ENCODE results near the gene NOD1. TPM values are rescaled to one million over a fixed set of nuclear protein-coding genes. Genes with fewer than 3 reads are reported as not detected.
"Not testable (repeated sequence)": the region's sequence is repeated elsewhere in the genome, so short reads cannot be mapped to it uniquely, and the experiment has no call there.

The NOD1 gene
- total RNA-seq, 1 experiment from 2014 or later, result 7.0 TPM

- ChIA-PET CTCF (no interaction called here), POLR2A (no interaction called here)
- H3K27me3 ChIP-seq (replicated peaks; ENCODE audit: control insufficient read depth, insufficient read depth, low read length), result no peaks in the 10 kb centered on the region
- TF ChIP-seq, protein P1, sequence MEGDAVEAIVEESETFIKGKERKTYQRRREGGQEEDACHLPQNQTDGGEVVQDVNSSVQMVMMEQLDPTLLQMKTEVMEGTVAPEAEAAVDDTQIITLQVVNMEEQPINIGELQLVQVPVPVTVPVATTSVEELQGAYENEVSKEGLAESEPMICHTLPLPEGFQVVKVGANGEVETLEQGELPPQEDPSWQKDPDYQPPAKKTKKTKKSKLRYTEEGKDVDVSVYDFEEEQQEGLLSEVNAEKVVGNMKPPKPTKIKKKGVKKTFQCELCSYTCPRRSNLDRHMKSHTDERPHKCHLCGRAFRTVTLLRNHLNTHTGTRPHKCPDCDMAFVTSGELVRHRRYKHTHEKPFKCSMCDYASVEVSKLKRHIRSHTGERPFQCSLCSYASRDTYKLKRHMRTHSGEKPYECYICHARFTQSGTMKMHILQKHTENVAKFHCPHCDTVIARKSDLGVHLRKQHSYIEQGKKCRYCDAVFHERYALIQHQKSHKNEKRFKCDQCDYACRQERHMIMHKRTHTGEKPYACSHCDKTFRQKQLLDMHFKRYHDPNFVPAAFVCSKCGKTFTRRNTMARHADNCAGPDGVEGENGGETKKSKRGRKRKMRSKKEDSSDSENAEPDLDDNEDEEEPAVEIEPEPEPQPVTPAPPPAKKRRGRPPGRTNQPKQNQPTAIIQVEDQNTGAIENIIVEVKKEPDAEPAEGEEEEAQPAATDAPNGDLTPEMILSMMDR (IDR thresholded peaks at IDR 0.05; ENCODE audit: insufficient read depth in 1 of 2, low read depth in 1 of 2, low read length in 1 of 2, severe bottlenecking in 1 of 2, unreplicated experiment in 1 of 2), result no peak
- no peak overlapping the region for H3K4me3 ChIP-seq (ENCODE audit: low read depth, low read length)
- intact Hi-C loops (cut with micrococcal nuclease; ENCODE audit: unreplicated experiment), result loop anchor here (5.0 kb wide), 1 partner anchor 141 kb away; no protein-coding TSS in a partner anchor
- no peak overlapping the region for H3K4me3 Mint-ChIP-seq (ENCODE audit: unreplicated experiment)
- H3K27me3 Mint-ChIP-seq (ENCODE audit: insufficient read depth, unreplicated experiment), result no peaks in the 10 kb centered on the region
- no peaks in the 10 kb centered on the region for H3K9me3 Mint-ChIP-seq (ENCODE audit: unreplicated experiment)
- H3K27ac Mint-ChIP-seq (ENCODE audit: unreplicated experiment), result no peak overlapping the region
- H3K4me1 Mint-ChIP-seq (ENCODE audit: low read depth, unreplicated experiment), result peaks cover 4% of the 10 kb centered on the region
- 0 out of 2 replicates have a peak, but pooled peaks cover 6% of the 10 kb centered on the region for H3K4me1 ChIP-seq
- H3K36me3 ChIP-seq (ENCODE audit: control insufficient read depth, insufficient read depth, low read length), result no peaks in the 10 kb centered on the region
- no peak for DNase-seq
- BruUV-seq (replicated peaks), result no TSS peak
- H3K36me3 Mint-ChIP-seq (ENCODE audit: insufficient read depth, unreplicated experiment), result no peaks in the 10 kb centered on the region
- H3K9me3 ChIP-seq, result no peaks in the 10 kb centered on the region
Measured at GRCh38 chr7:30421647-30422196, 56.9 kb downstream of the NOD1 start.

- no peaks in the 10 kb centered on the region for H3K36me3 Mint-ChIP-seq (ENCODE audit: insufficient read depth, unreplicated experiment)
- Histone ChIP-seq H3K9me3 (no peaks in the 10 kb centered on the region), H3K4me3 (ENCODE audit: low read depth, low read length) (peak overlapping the region; percentile 34), H3K4me1 (0 out of 2 replicates have a peak, but pooled peaks cover 6% of the 10 kb centered on the region), H3K27me3 (replicated peaks; ENCODE audit: control insufficient read depth, insufficient read depth, low read length) (no peaks in the 10 kb centered on the region), H3K36me3 (ENCODE audit: control insufficient read depth, insufficient read depth, low read length) (no peaks in the 10 kb centered on the region)
- H3K4me3 Mint-ChIP-seq (ENCODE audit: unreplicated experiment), result peak overlapping the region; percentile 80
- BruUV-seq (replicated peaks), result no TSS peak
- H3K27ac Mint-ChIP-seq (ENCODE audit: unreplicated experiment), result peak overlapping the region; percentile 86
- intact Hi-C loops (cut with micrococcal nuclease; ENCODE audit: unreplicated experiment), result loop anchor here (5.0 kb wide), 1 partner anchor 142 kb away; no protein-coding TSS in a partner anchor
- no peak for DNase-seq
- H3K9me3 Mint-ChIP-seq (ENCODE audit: unreplicated experiment), result no peaks in the 10 kb centered on the region
- ChIA-PET POLR2A (no interaction called here), CTCF (no interaction called here)
- TF ChIP-seq, protein P1 (IDR thresholded peaks at IDR 0.05; ENCODE audit: insufficient read depth in 1 of 2, low read depth in 1 of 2, low read length in 1 of 2, severe bottlenecking in 1 of 2, unreplicated experiment in 1 of 2), result no peak
- no peaks in the 10 kb centered on the region for H3K27me3 Mint-ChIP-seq (ENCODE audit: insufficient read depth, unreplicated experiment)
- peaks cover 4% of the 10 kb centered on the region for H3K4me1 Mint-ChIP-seq (ENCODE audit: low read depth, unreplicated experiment)
Measured at GRCh38 chr7:30420662-30421061, 57.9 kb downstream of the NOD1 start.

GRCh38 chr7:30420080-30420479 is 58.5 kb downstream of the NOD1 start:
- H3K27me3 ChIP-seq (replicated peaks; ENCODE audit: control insufficient read depth, insufficient read depth, low read length); H3K36me3 Mint-ChIP-seq (ENCODE audit: insufficient read depth, unreplicated experiment); H3K27me3 Mint-ChIP-seq (ENCODE audit: insufficient read depth, unreplicated experiment); H3K9me3 ChIP-seq; H3K9me3 Mint-ChIP-seq (ENCODE audit: unreplicated experiment); POLR2A ChIA-PET; H3K4me1 Mint-ChIP-seq (ENCODE audit: low read depth, unreplicated experiment); H3K36me3 ChIP-seq (ENCODE audit: control insufficient read depth, insufficient read depth, low read length); CTCF ChIA-PET; H3K4me1 ChIP-seq: not testable (repeated sequence)
- Mint-ChIP-seq H3K27ac (ENCODE audit: unreplicated experiment) (peak overlapping the region; percentile 86), H3K4me3 (ENCODE audit: unreplicated experiment) (peak overlapping the region; percentile 80)
- peak overlapping the region; percentile 34 for H3K4me3 ChIP-seq (ENCODE audit: low read depth, low read length)
- TSS peak; percentile 47 for BruUV-seq (replicated peaks)
- intact Hi-C loops (cut with micrococcal nuclease; ENCODE audit: unreplicated experiment), result loop anchor here (5.0 kb wide), 1 partner anchor 142 kb away; no protein-coding TSS in a partner anchor
- DNase-seq, result peak in 1 of 2 experiments; percentile 24
